OCI-LY3 (cell line): ENCODE data around the gene TUBA4B.

ENCODE experiments used
- H2AFZ ChIP-seq: fragments of 200-600, 300-600 bp; shearing (Covaris generic); 2 replicates; pipeline ENCODE4 v1.6.0; 2014; ENCODE audit warnings: antibody characterized with exemption, low read depth, low read length
- H3K27ac ChIP-seq: fragments of 200-600, 300-600 bp; sonication (generic); 2 replicates; pipeline ENCODE4 v1.5.1; 2014; ENCODE audit warnings: mild to moderate bottlenecking, low read length, moderate library complexity, mixed read lengths
- H3K27me3 ChIP-seq: fragments of 200-600, 300-600 bp; sonication (generic); 2 replicates; pipeline ENCODE4 v1.6.1; 2014; ENCODE audit warnings: low read depth, low read length, mixed read lengths
- H3K36me3 ChIP-seq: fragments of 200-600, 300-600 bp; sonication (generic); replicated peaks from 2 replicates; pipeline ENCODE3; 2014; ENCODE audit warnings: low read depth, low read length, mixed read lengths
- H3K4me1 ChIP-seq: fragments of 300-600, 200-600 bp; sonication (generic); 2 replicates; pipeline ENCODE4 v1.6.1; 2014; ENCODE audit warnings: low read length, mixed read lengths
- H3K4me2 ChIP-seq: fragments of 200-600, 300-600 bp; sonication (generic); 2 replicates; pipeline ENCODE4 v1.6.1; 2014; ENCODE audit warnings: low read length, mixed read lengths
- H3K4me3 ChIP-seq: fragments of 300-600, 200-600 bp; sonication (generic); 2 replicates; pipeline ENCODE4 v1.5.1; 2014; ENCODE audit warnings: antibody characterized with exemption, mild to moderate bottlenecking, low read length, moderate library complexity
- H3K79me2 ChIP-seq: fragments of 300-600, 200-600 bp; shearing (Covaris generic); 2 replicates; pipeline ENCODE4 v1.6.1; 2014; ENCODE audit warnings: mild to moderate bottlenecking, low read length, mixed read lengths
- H3K9ac ChIP-seq: fragments of 300-600, 200-600 bp; shearing (Covaris generic); 2 replicates; pipeline ENCODE4 v1.6.0; 2014; ENCODE audit warnings: mild to moderate bottlenecking, low read length, moderate library complexity
- H3K9me3 ChIP-seq: fragments of 200-600, 300-600 bp; shearing (Covaris generic); 2 replicates; pipeline ENCODE4 v1.6.1; 2014; ENCODE audit warnings: low read length, mixed read lengths; ENCODE audit not compliant: insufficient read depth
- H4K20me1 ChIP-seq: fragments of 200-600, 300-600 bp; sonication (generic); 2 replicates; pipeline ENCODE4 v1.6.1; 2016; ENCODE audit warnings: low read length, mixed read lengths; ENCODE audit not compliant: insufficient read depth
- EZH2phosphoT487 ChIP-seq: fragments of 200-600 bp; shearing (Covaris generic); IDR thresholded peaks from 2 replicates; pipeline ENCODE4 v1.6.1; 2018; ENCODE audit warnings: antibody characterized with exemption, mixed run types, low read depth
- TF ChIP-seq, protein P1 (sequence below): fragments of 200-600, 300-600 bp; sonication (generic); IDR thresholded peaks from 2 replicates; pipeline ENCODE4 v1.5.1; 2014; ENCODE audit warnings: antibody characterized with exemption, low read length, low read depth

TUBA4B gene

GRCh38 chr2:219261024-219261855, 8.2 kb downstream of the TUBA4B start:
- Histone ChIP-seq H4K20me1 (no peaks in the 10 kb centered on the region), H3K79me2 (no peaks in the 10 kb centered on the region), H2AFZ (no peak overlapping the region), H3K9me3 (no peaks in the 10 kb centered on the region), H3K4me3 (no peak overlapping the region), H3K27ac (no peak overlapping the region), H3K27me3 (no peaks in the 10 kb centered on the region), H3K9ac (no peak overlapping the region), H3K4me2 (no peak overlapping the region), H3K4me1 (no peaks in the 10 kb centered on the region), H3K36me3 (no peaks in the 10 kb centered on the region)
- no peak for TF ChIP-seq EZH2phosphoT487
- TF ChIP-seq, protein P1, sequence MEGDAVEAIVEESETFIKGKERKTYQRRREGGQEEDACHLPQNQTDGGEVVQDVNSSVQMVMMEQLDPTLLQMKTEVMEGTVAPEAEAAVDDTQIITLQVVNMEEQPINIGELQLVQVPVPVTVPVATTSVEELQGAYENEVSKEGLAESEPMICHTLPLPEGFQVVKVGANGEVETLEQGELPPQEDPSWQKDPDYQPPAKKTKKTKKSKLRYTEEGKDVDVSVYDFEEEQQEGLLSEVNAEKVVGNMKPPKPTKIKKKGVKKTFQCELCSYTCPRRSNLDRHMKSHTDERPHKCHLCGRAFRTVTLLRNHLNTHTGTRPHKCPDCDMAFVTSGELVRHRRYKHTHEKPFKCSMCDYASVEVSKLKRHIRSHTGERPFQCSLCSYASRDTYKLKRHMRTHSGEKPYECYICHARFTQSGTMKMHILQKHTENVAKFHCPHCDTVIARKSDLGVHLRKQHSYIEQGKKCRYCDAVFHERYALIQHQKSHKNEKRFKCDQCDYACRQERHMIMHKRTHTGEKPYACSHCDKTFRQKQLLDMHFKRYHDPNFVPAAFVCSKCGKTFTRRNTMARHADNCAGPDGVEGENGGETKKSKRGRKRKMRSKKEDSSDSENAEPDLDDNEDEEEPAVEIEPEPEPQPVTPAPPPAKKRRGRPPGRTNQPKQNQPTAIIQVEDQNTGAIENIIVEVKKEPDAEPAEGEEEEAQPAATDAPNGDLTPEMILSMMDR, result no peak

DNA sequence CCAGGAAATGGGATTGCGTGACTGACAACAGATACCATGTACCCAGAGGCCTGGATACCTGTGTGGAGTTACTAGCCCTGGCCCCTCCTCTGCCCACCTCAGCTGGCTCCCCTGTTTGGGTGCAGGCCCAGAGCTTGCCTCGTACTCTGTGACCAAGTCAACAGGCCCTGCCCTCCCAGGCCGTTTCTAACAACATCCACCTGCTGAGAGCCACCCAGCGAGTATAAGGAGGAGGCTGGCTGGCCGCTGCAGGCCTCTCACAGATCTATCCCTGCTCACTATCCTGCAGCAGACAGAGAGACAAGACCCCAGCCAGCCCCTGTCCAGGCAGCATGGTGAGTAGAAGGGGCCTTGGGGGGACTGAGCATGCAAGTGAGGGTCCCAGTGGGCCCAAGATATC, 13.2 kb downstream of the TUBA4B start:
- Histone ChIP-seq H3K36me3 (no peaks in the 10 kb centered on the region), H2AFZ (no peak overlapping the region), H3K9me3 (no peaks in the 10 kb centered on the region), H3K27me3 (no peaks in the 10 kb centered on the region), H3K27ac (no peak overlapping the region), H3K79me2 (no peaks in the 10 kb centered on the region), H3K9ac (no peak overlapping the region), H3K4me3 (no peak overlapping the region), H4K20me1 (no peaks in the 10 kb centered on the region), H3K4me1 (no peaks in the 10 kb centered on the region), H3K4me2 (no peak overlapping the region)
- TF ChIP-seq, protein P1, result no peak
- TF ChIP-seq EZH2phosphoT487, result no peak

- Histone ChIP-seq H3K4me3 (no peak overlapping the region), H3K4me1 (no peaks in the 10 kb centered on the region), H3K9ac (no peak overlapping the region), H2AFZ (no peak overlapping the region), H3K27me3 (no peaks in the 10 kb centered on the region), H4K20me1 (no peaks in the 10 kb centered on the region), H3K36me3 (no peaks in the 10 kb centered on the region), H3K4me2 (no peak overlapping the region), H3K79me2 (no peaks in the 10 kb centered on the region), H3K9me3 (no peaks in the 10 kb centered on the region), H3K27ac (no peak overlapping the region)
- no peak for TF ChIP-seq EZH2phosphoT487
- TF ChIP-seq, protein P1, result no peak
Observed at GRCh38 chr2:219266886-219267285, 13.8 kb downstream of the TUBA4B start.

DNA sequence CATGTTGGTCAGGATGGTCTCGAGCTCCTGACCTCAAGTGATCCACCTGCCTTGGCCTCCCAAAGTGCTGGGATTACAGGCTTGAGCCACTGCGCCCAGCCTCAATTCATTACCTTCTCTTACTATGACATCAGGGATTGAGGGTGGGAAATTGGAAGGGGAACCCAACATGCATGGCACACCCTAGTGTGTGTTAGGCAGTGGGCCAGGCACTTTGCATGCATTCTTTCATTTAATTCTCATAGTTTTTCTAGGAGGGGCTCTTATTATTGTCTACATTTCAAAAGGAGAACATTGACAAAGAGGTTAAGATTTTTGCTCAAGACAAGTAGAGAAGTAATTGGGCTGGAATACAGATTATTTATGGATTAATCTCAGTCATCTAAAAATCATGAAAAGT, 15.3 kb downstream of the TUBA4B start:
- H4K20me1 ChIP-seq, result no peaks in the 10 kb centered on the region
- H3K27ac ChIP-seq, result no peak overlapping the region

More for the DNA sequence above, 15.3 kb downstream of the TUBA4B start:
- Histone ChIP-seq H2AFZ (no peak overlapping the region), H3K4me3 (no peak overlapping the region), H3K36me3 (no peaks in the 10 kb centered on the region), H3K9ac (no peak overlapping the region), H3K4me2 (no peak overlapping the region), H3K9me3 (no peaks in the 10 kb centered on the region), H3K27me3 (no peaks in the 10 kb centered on the region), H3K4me1 (no peaks in the 10 kb centered on the region), H3K79me2 (no peaks in the 10 kb centered on the region)
- TF ChIP-seq, protein P1, result no peak
- no peak for TF ChIP-seq EZH2phosphoT487
